ENCODE measurements around the gene ATP5F1D.
A peak's percentile ranks its signal among the peaks of the same experiment; 100 is the strongest.

ATP5F1D gene

DNA sequence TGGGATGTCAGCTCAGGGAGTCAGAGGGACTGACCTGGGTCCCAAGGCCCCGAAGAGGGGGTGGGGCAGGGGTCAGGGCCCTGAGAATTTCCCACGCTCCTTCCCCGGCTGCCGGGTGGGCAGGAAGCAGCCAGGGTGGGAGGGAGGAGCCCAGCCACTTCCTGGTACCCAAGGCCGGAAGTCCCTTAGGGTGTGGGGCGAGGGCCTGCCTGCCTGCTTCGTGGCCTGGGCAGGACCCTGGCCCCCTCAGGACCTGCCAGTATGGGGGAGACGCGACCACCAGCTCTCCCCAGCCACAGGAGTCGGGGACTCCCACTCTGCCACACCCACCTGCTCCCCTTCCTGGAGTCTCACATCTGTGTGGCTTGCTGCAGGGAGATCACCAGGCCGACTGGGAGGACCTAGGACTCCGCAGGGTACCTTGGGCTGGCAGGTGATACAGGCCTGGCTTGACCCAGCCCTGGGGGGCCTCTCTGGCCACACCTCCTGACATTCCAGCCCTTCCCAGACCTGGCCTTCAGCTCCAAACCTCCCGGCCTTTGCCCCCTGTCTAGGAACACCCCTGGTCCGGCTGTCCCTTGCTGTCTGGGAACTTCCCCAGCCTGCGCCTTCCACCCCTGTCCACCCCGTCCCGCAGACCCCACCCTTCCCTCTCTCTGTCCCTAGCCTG, 17.8 kb downstream of the ATP5F1D start:
- DNase-seq = peak; percentile 79 to 87 (median 82)

DNA sequence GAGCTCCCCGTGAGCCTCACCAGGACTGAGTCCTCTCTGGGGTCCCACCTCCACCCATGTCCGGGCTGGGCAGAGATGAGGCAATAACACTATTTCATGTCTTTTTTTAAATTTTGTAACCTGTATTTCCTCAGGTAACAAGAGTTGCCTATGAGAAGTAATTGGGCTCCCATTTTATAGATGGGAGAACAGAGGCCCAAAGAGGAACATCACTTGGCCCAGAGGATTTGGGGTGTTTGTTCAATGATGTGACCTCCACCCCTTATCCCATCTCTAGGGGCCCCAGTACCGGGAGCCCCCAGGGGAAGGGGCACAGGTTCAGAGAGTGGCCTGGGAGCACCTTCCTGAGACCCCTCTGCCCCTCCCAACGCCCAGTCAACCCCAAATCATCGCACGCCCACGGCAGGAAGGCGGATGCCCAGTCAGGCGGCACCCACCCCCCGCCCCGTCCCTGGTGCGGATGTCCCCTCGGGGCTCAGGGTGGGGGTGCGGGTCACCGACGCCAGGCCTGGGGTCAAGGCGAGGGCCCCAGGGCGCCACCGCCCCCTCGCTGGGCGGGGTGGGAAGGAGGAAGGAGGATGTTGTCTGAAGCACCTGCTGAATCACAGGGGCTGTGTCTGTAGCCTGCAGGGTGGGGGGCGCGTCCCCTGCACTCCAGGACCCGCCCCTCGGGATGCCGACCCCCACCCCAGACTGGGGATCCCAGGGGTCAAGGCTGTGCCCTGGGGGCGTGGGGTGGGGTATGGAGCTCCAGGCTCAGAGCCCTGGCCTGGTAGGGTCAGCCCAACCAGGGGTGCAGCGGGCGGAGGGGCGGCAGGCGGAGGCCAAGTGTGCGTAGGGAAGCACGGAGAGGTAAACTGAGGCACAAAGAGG, 18.6 kb downstream of the ATP5F1D start:
- peak; percentile 75 to 87 (median 86) for DNase-seq

DNA sequence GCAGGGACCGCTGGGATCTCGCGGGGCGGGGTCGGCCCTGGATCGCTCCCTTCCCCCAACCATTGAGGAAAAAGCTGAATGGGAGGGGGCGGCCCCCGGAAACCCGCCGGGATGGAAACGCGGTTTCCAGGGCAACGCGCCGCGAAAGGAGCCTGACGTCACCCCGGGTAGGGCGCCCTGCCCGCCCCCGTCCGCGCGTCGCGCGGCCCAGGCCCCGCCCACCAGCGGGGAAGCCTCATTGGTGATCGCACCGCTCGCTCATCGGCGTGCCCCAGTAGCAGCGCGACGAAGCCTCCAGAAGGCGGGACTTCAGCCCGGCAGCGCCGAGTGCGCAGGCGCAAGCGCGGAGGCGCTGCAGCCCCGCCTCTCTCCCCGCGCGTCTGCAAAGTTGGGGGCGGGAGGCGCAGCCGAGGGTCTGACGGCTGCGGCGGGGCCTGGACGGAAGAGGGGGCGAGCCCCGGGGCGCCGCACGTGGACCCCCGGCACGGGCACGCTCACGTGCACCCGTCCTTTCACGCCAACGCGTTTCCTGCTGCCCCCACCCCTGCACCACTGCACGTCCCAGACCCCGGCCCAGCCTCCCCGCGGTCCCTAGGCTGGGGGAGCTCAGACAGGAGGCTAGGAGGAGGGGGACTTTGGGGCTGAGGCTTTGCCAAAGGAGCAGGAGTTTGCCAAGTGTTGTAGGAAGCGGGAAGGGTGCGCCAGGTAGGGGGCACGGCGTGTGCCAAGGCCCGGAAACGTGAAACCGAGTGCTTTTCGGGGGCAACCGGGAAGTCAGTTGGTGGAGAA, 19.4 kb downstream of the ATP5F1D start:
- peak; percentile 99 to 100 (median 100) for DNase-seq

DNA sequence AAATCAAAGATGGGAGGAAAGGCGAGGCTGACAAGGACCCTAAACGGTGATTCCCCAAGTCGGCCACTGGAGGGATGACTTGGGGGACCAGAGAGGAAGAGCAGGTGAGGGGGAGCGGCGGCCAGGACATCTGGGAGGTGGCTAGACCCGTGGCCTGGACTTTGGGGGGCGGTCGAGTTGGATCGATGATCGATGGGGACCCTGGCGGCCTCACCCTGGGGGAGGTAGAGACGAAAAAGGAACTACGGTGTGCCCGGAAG, 19.9 kb downstream of the ATP5F1D start:
- DNase-seq = peak in 1 of 4 experiments; percentile 45

DNA sequence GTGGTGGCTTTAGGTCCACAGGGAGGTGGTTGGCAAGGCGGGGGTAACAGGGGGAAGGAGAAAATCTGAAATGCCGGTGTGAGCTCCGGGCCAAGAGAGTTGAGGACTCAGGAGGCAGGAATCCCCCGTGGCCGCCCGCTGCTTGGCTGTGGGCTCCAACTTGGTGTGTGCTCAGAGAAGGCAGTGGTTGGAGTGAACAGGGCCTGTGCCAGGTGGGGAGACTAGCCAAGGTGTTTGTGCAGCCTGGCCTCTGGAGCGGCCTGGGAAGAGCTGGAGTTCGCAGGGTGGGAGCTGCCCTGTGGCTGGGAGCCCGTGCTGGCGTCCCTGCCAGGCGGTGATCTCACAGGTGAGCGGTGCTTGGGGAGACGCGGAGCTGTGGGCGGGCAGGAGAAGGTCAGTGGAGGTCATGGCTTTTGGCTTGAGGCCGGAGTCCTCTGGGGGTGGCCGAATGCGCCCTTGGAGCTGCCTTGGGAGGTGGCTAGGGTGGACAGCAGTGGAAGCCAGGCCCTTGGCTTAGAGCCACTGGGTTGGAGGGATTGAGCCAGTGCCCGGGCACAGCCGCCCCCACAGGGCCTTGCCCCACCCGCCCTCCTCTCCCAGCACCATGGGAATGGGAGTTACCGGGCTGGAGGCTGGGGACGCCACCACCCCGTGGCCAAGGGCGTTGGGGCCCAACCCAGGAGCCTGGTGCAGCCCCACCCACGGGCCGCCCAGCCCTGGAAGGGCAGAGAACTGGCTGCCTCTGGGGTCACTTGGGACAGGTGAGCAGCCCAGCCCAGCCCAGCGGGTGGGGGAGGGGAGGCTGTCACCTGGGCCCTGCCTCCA, 20.5 kb downstream of the ATP5F1D start:
- peak; percentile 49 to 64 (median 58) for DNase-seq

DNA sequence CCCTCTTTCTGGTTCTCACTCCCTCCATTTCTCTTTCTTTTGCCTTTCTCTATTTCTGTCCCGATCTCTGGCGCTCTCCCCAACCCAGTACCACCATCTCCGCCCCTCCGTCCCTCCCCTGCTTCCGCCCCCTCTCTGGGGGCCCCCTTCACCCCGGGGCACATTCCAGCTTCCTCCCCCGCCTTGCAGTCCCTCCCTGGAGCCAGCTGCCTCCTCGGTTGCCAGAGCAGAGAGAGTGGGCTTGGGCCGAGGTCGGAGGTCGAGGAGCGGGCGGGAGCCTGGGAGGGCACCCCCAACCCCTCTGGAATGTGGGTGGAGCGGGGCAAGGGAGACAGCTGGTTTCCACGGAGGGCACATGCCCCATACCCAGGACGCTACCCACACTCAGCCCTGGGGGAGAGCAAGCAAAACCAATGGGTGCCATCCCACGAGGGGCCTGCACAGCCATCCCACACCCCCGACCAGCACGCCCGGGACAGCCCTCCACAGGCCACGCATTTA, 21.1 kb downstream of the ATP5F1D start:
- DNase-seq = no peak

DNA sequence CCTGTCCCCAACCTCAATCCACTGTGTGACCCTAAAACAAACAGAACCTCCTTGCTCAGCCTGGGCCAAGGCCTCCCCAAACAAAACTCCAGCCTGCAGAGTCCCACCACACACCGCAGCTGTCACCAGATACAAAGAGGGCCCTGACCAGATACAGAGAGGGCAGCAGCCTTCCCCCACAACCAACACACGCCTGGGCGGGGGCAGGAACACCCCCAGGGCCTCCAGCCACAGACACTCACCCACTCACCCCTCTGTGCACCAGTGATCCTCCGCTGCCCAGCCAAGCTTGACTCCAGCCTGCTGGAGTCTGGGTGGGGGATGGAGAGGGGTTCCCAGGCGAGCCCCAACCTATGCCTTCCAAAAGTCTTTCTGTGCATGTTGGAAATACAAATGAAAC, 21.6 kb downstream of the ATP5F1D start:
- DNase-seq = peak in 2 of 4 experiments; percentile 18 to 30

DNA sequence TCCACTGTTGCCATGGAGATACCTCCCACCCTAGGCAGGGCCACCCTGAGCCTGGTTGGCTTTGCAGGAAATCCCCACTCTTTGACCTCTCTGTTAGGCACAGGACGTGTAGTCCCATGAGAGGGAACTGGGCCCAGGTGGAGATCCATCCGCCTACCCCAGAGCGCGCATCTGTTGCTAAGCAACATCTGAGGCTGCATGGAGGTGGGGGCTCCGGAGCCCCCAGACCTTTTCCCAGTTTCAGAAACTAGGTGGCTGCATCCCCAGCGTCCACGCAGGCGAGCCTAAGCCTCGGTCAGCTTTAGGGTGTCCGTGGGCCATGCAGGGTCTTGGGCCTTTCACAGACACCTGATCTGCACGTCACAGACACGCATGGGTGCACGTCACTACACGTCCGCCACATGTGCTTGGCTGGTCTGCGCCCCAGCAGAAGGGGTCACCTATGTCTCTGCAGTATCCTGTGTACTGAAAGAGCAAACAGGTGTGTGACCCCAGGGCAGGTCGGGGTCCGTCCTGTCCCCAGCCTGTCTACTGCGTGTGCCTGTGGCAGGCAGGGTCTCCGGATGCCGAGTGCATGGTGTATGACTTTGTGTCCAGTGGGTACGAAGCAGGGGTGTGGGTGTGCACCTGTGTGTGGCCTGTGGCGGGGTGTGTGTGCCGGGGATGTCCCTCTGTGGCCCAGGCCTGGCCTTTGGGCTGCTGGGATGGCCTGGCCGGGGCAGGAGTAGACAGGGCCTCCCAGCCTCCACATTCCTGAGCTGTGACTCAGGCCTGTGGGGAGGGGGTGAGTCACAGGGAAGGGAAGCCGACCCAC, 23.5 kb downstream of the ATP5F1D start:
- DNase-seq = peak; percentile 65 to 78 (median 70)

DNA sequence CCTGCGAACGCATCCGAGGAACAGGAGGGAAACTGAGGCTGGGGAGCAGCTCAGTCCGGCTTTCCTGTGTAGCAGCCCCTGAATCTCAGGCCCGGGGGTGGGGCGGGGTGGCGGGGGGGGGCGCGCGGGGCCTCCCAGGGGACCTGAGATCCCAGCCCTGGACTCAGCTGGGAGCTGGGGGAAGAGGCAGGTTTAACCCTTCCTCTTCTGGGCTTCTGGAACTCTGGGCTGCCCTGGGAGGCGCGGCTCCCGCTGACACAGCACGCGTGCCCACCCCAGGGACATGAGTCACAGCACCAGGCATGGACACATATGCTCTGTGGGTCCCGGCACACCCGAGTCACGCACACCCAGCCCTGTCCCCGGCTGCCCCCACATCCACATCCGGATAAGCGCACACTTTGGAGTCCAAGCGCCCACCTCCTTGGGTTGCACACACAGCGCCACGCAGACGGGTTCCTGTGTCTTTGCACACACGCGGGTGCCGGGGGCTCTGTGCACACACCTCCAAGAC, 24.1 kb downstream of the ATP5F1D start:
- DNase-seq = peak; percentile 91 to 96 (median 93)

DNA sequence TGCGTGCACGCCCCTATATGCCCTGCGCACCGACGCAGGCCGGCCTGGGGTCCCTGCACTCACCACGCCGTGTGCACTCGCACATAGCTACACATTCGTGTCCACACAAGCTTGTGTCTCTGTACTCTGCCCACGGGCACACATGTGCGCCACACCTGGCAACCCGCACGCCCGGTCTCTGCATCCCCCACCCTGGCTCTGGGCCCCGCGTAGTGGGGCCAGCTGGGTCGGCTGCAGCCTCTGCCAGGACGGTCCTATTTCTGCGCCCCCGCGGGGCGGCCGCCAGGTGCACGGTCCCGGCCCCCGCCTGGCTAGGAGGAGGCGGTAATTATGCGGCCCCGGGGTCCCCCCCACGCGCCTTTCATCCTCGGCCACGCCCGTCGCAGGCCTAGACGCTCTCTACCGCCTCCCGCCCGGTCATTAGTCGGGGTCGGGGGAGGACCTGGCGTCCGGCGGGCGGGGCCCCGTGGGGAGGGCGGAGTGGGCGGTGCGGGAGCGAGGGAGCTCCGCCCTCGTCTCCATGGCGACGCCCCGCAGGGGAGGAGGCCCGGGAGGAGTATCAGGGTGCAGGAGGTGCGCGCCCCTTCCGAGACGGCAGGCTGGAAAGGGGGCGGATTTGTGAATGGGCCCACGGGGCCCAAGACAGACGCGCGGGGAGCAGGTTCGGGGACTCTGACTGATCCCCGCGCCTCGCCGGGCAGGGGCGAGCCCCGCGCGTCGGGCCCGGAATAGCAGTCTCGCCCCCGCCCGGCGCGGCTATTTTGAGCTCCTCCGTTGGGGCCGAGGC, 24.8 kb downstream of the ATP5F1D start:
- DNase-seq = peak; percentile 95 to 99 (median 97)

DNA sequence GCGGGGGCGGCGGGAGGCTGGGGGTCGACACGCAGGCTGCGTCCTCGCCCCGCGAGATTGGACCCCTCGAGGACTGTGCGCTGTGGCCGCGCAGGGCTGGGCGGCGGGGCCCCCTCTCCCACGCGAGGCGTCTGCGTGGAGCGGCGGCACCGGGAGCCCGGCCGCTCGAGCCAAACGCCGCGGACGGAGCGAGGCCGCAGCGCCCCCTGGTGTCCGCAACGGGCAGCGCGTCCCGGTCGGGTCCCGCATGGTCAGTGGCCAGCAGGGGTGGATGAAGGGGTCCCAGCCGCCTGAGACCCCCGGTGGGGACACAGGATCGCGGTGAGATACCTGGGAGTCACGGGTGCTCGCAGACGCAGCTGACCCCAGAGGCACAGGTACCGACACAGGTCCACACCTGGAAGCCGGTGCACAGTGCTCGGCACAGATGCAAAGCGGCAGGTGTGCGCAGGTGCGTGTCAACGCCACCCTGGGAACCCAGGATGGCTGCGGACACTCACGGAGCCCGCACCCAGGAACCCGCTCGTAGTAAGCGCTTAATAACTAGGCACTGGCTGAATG, 25.4 kb downstream of the ATP5F1D start:
- DNase-seq = peak; percentile 79 to 92 (median 90)

DNA sequence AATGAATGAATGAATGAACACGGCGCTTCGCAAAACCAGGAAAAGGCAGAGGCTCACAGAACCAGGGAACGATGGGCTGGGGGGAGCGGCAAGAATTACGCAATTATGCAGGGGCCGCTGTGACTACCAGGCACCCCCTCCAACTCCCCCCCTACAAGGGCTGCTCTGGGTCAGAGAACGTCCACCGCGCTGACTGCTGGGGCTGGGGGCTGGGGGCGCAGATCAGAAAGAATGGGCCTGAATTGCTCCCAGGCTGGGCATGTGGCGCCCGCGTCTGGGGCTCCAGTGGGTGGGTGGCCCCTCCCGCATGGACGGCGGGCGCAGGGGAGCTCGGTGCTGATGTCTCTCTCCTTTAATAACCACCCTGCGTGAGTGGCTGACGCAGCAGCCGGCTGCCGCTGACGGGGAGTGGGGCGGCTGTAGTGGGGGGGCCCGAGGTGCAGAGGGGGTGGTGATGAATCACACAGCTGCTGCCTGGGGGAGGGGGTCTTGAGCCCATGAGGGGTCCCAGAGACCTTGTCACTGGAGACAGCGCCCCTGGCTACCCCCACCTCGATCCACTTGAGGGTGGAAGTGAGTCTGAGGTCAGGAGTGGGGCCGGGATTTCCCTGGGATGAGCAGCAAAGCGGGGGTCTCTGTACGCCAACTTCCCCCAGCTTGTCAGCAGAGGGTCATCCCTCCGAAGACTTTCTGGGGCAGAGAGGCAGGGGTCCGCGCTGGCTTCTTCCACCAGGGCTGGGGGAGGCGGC, 26.1 kb downstream of the ATP5F1D start:
- DNase-seq = peak; percentile 70 to 79 (median 76)

DNA sequence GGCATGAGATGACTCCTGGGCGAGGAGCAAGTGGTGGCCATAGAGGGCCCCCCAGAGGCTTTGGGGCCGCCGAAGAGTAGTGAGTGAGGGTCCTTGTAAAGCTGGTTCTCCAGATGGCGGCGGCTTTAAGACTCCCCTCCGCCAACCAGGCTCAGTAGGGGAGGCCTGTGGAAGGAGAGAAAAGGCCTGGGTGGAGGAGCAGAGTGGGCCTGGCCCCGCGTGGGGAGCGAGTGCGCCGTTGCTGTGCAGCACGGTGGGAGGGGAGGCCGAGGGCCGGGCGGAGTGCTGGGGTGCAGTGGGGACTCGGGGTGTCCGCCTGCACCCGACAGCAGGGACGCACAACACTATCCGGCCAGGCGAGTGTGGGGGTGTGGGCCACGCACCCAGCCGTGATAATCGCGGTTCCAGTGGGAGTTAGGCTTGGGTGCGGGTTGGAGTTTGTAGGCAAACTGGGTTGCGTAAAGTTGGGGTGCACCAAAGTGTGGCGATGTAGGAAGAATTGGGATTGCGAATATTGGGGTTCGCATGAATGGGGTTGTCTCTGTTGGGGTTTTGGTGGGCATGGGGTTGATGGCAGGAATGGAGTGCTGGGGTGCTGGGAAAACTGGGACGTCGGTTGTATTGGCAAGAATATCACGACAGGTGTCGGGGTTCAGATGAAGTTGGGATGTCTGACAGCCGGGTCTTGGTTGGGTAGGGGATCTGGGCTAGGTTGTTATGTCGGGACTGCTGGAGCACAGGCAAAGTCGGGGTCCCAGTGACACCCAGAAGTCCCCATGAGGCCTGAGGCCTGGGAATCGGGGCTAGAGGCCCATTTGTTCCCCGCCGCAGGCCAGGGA, 26.9 kb downstream of the ATP5F1D start:
- DNase-seq = no peak

DNA sequence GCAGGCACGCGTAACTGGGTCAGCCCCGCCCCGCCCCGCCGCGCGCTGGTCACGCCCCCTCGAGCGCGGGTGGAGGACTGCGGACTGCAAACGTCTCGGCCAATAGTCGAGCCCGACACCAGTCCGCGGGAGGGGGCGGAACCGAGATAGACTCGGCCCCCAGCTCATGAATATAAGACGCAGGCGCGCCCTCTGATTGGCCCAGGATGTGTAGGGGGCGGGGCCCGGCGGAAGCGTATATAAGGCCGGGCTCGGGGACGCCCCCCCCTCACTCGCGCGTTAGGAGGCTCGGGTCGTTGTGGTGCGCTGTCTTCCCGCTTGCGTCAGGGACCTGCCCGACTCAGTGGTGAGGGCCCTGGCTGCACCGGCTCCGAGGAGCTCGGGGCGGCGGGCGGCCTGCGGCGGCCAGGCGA, 27.5 kb downstream of the ATP5F1D start, which contains the start of gene CIRBP:
CIRBP (plus strand) TSS at position 268 of the 413 bp plus-strand sequence. CDS start 1,602 bp downstream, outside the sequence.
- DNase-seq = peak; percentile 100

DNA sequence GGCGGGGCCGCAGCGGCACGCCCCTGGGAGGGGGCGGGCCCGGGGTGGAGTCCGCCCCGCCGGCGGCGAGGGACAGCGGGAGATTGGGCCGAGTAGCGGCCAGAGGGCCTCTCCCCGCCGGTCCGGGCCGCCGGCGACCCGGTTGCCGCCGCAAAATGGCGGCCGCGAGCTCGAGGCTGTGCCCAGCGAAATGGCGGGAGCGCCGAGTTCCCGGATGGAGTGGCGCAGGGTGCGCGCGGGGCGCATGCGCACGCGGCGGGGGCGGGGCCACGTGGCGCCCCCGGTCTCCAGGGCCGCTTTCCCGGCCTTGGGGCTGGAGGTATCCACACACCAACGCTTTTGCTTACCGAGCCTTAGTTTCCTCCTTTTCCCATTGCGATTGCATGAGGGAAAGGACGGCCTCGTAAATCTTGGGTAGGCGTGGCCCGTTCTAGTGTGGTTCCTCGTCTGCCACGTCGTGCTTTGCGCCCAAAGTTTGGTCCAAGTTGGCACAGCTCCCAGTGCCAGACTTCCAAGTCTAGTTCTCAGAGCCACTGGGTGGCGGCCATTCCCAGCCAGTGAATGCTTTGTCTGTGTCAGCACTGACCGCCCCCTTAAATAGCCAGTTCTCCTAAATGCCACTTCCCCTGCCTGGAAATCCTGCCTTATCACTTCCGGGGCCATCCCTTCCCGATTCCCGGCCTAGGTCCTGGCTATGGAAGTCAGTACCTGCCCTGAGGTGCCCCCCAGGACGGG, 28.1 kb downstream of the ATP5F1D start:
- peak; percentile 91 to 96 (median 93) for DNase-seq

DNA sequence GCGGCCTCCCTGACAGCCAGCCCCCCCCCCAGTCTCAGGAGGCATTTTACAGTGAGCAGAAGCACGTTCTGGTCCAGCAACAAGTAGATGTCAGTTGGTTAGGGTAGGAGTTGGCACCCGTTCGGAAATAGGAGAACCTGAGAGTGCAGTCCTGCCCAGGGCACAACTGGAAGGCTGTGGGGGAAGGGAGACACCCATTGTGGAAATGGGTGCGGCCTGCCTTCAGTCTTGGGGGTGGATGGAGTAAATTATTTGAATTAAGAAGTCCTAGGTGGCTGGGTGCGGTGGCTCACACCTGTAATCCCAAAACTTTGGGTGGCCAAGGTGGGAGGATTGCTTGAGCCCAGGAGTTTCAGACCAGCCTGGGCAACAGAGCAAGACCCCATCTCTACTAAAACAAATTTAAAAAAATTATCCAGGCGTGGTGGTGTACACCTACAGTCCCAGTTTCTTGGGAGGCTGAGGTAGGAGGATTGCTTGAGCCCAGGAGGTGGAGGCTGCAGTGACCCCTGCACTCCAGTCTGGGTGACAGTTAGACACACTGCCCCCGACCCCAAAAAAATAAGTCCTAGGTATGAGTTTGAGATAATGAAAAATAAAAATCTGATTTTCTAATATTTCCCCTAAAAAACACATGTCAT, 28.8 kb downstream of the ATP5F1D start:
- peak in 2 of 4 experiments; percentile 52 to 63 for DNase-seq

All from suppressor macrophage (primary cell).